Stimulated activated CD4-positive, alpha-beta T cell treated with anti-CD3 and anti-CD28 coated beads, Interleukin-2, amount 100 ng/mL, for 48 hours (primary cell): ENCODE measurements around the gene ARPC1B.

Source experiments
- DNase-seq, 2 donors: peaks; one replicate each; pipeline ENCODE4 v3.0.0-alpha.2; 2020

The ARPC1B gene

GRCh38 chr7:99392046-99392445 is 17.5 kb downstream of the ARPC1B start:
- DNase-seq = no peak

- DNase-seq = peak; percentile 66 to 69
These were observed 18.3 kb downstream of the ARPC1B start for GRCh38 chr7:99392659-99393354.

GRCh38 chr7:99393355-99394187 is 19.0 kb downstream of the ARPC1B start:
- DNase-seq = no peak

- no peak for DNase-seq
These were observed 19.6 kb downstream of the ARPC1B start for GRCh38 chr7:99394188-99394502.

GRCh38 chr7:99395616-99396327 is 21.2 kb downstream of the ARPC1B start:
- DNase-seq = no peak

GRCh38 chr7:99396418-99397296 is 22.1 kb downstream of the ARPC1B start:
- DNase-seq = no peak

- DNase-seq = no peak
These were observed 22.9 kb downstream of the ARPC1B start for GRCh38 chr7:99397297-99397983.

- no peak for DNase-seq
These were observed 24.4 kb downstream of the ARPC1B start for GRCh38 chr7:99398891-99399445.

- no peak for DNase-seq
These were observed 25.1 kb downstream of the ARPC1B start for GRCh38 chr7:99399597-99399996.

- no peak for DNase-seq
These were observed 28.3 kb downstream of the ARPC1B start for GRCh38 chr7:99402854-99403253.

- DNase-seq = no peak
These were observed 29.2 kb downstream of the ARPC1B start for GRCh38 chr7:99403764-99404163.

- DNase-seq = no peak
These were observed 29.9 kb downstream of the ARPC1B start for GRCh38 chr7:99404235-99404976.

- no peak for DNase-seq
These were observed 30.4 kb downstream of the ARPC1B start for GRCh38 chr7:99404977-99405320.

- no peak for DNase-seq
These were observed 32.0 kb downstream of the ARPC1B start for GRCh38 chr7:99406557-99406956.

- peak; percentile 32 to 33 for DNase-seq
These were observed 33.4 kb downstream of the ARPC1B start for GRCh38 chr7:99407872-99408378.

GRCh38 chr7:99408379-99409191 is 34.1 kb downstream of the ARPC1B start, which contains the start of the genes BUD31 and PDAP1:
Gene BUD31 (plus strand): TSS chr7:99408969. CDS start chr7:99411093, 2,124 bp downstream.
Gene PDAP1 (minus strand): TSS chr7:99408597. CDS start chr7:99408548, 49 bp downstream.
- DNase-seq = peak; percentile 93

- no peak for DNase-seq
These were observed 34.7 kb downstream of the ARPC1B start for GRCh38 chr7:99409192-99409572.

GRCh38 chr7:99409806-99410205 is 35.3 kb downstream of the ARPC1B start:
- DNase-seq = no peak

GRCh38 chr7:99410635-99411034 is 36.1 kb downstream of the ARPC1B start:
- no peak for DNase-seq
